Ishikawa (cell line): ENCODE measurements around the gene MSLN.

Experiments
- CEBPB ChIP-seq: IDR thresholded peaks from 2 replicates; pipeline ENCODE4 v1.6.1; 2012
- CREB1 ChIP-seq: IDR thresholded peaks from 2 replicates; pipeline ENCODE4 v1.6.1; 2012; ENCODE audit warnings: low read depth
- EGR1 ChIP-seq: IDR thresholded peaks from 2 replicates; pipeline ENCODE4 v1.6.1; 2012
- EP300 ChIP-seq: IDR thresholded peaks from 2 replicates; pipeline ENCODE4 v1.6.1; 2012; ENCODE audit warnings: borderline replicate concordance
- FOXM1 ChIP-seq: IDR thresholded peaks from 2 replicates; pipeline ENCODE4 v1.6.1; 2012; ENCODE audit warnings: low read depth, borderline replicate concordance
- MAX ChIP-seq: IDR thresholded peaks from 2 replicates; pipeline ENCODE4 v1.6.1; 2012
- NFIC ChIP-seq: IDR thresholded peaks from 2 replicates; pipeline ENCODE4 v1.6.1; 2012
- RAD21 ChIP-seq: IDR thresholded peaks from 2 replicates; pipeline ENCODE4 v1.6.1; 2012; ENCODE audit warnings: low read depth
- REST ChIP-seq: IDR thresholded peaks from 2 replicates; pipeline ENCODE4 v1.6.1; 2012; ENCODE audit warnings: low read depth, mild to moderate bottlenecking
- TAF1 ChIP-seq: IDR thresholded peaks from 2 replicates; pipeline ENCODE4 v1.6.1; 2012; ENCODE audit warnings: low read depth, mild to moderate bottlenecking
- TCF12 ChIP-seq: IDR thresholded peaks from 2 replicates; pipeline ENCODE4 v1.6.1; 2012; ENCODE audit warnings: low read depth
- TEAD4 ChIP-seq: IDR thresholded peaks from 2 replicates; pipeline ENCODE4 v1.6.1; 2012
- USF1 ChIP-seq: IDR thresholded peaks from 2 replicates; pipeline ENCODE4 v1.6.1; 2012
- YY1 ChIP-seq: IDR thresholded peaks from 2 replicates; pipeline ENCODE4 v1.6.1; 2012; ENCODE audit warnings: low read depth
- ZBTB7A ChIP-seq: IDR thresholded peaks from 2 replicates; pipeline ENCODE4 v1.6.1; 2012; ENCODE audit warnings: low read depth

MSLN gene

GRCh38 chr16:772959-773358 is 12.4 kb downstream of the MSLN start:
- TF ChIP-seq USF1: no peak
- TF ChIP-seq RAD21: no peak
- no peak for TF ChIP-seq REST
- no peak for TF ChIP-seq NFIC
- no peak for TF ChIP-seq YY1
- no peak for TF ChIP-seq TAF1
- no peak for TF ChIP-seq ZBTB7A
- no peak for TF ChIP-seq EGR1
- no peak for TF ChIP-seq EP300
- TF ChIP-seq TEAD4: no peak
- no peak for TF ChIP-seq MAX
- no peak for TF ChIP-seq FOXM1
- TF ChIP-seq CEBPB: no peak
- TF ChIP-seq CREB1: no peak

GRCh38 chr16:774086-775001 is 13.8 kb downstream of the MSLN start:
- TF ChIP-seq YY1 (no peak), FOXM1 (no peak), EGR1 (no peak), MAX (no peak)

GRCh38 chr16:775236-775796 is 14.8 kb downstream of the MSLN start:
- no peak for TF ChIP-seq ZBTB7A

GRCh38 chr16:776824-777223 is 16.3 kb downstream of the MSLN start:
- no peak for TF ChIP-seq YY1
- TF ChIP-seq TAF1: no peak
- TF ChIP-seq RAD21: no peak

- TF ChIP-seq NFIC (no peak), USF1 (no peak), TCF12 (no peak), ZBTB7A (no peak)
Measured at GRCh38 chr16:777826-778225, 17.3 kb downstream of the MSLN start.

GRCh38 chr16:778447-778846 is 17.9 kb downstream of the MSLN start:
- no peak for TF ChIP-seq EGR1
- no peak for TF ChIP-seq MAX
- TF ChIP-seq TAF1: no peak
- no peak for TF ChIP-seq EP300
- TF ChIP-seq NFIC: no peak
- TF ChIP-seq TCF12: no peak
- no peak for TF ChIP-seq YY1
- no peak for TF ChIP-seq TEAD4

- TF ChIP-seq TCF12: no peak
- no peak for TF ChIP-seq NFIC
- TF ChIP-seq REST: no peak
- TF ChIP-seq FOXM1: no peak
- TF ChIP-seq TAF1: no peak
- no peak for TF ChIP-seq TEAD4
- no peak for TF ChIP-seq CREB1
- no peak for TF ChIP-seq USF1
Measured at GRCh38 chr16:778909-779527, 18.5 kb downstream of the MSLN start.
